ENCODE measurements around the gene PDSS1. TPM values are rescaled to one million over a fixed set of nuclear protein-coding genes. Genes with fewer than 3 reads are reported as not detected.
"Not testable (repeated sequence)": the region's sequence is repeated elsewhere in the genome, so short reads cannot be mapped to it uniquely, and the experiment has no call there.

PDSS1 gene
- 20.4 and 20.8 TPM in 2 replicates for total RNA-seq

GRCh38 chr10:26697163-26697921 lies at the start of gene PDSS1:
TSS of gene PDSS1 (plus strand) at chr10:26697701. CDS start at chr10:26697712, 11 bp downstream.
- intact Hi-C loops (cut with micrococcal nuclease), result loop anchor here (1.0 to 10.0 kb wide), 4 partner anchors 164 to 545 kb away; partner anchors contain the start of genes ACBD5, MASTL and YME1L1

GRCh38 chr10:26648245-26648636 lies 49.3 kb upstream of the PDSS1 start:
- intact Hi-C loops (cut with micrococcal nuclease), result not testable (repeated sequence)

GRCh38 chr10:26650406-26650805 lies 47.1 kb upstream of the PDSS1 start:
- intact Hi-C loops (cut with micrococcal nuclease), result no loop called here

- intact Hi-C loops (cut with micrococcal nuclease), result not testable (repeated sequence)
Observed at GRCh38 chr10:26651476-26651875, 46.0 kb upstream of the PDSS1 start.

GRCh38 chr10:26653004-26653403 lies 44.5 kb upstream of the PDSS1 start:
- intact Hi-C loops (cut with micrococcal nuclease), result no loop called here

- intact Hi-C loops (cut with micrococcal nuclease), result no loop called here
Observed at GRCh38 chr10:26655746-26656145, 41.8 kb upstream of the PDSS1 start.

- intact Hi-C loops (cut with micrococcal nuclease), result no loop called here
Observed at GRCh38 chr10:26662864-26663263, 34.6 kb upstream of the PDSS1 start.

GRCh38 chr10:26665080-26666048 lies 32.1 kb upstream of the PDSS1 start:
- intact Hi-C loops (cut with micrococcal nuclease), result no loop called here

GRCh38 chr10:26675873-26676257 lies 21.6 kb upstream of the PDSS1 start:
- intact Hi-C loops (cut with micrococcal nuclease), result no loop called here

GRCh38 chr10:26679588-26679987 lies 17.9 kb upstream of the PDSS1 start:
- intact Hi-C loops (cut with micrococcal nuclease), result no loop called here

GRCh38 chr10:26681076-26681475 lies 16.4 kb upstream of the PDSS1 start:
- intact Hi-C loops (cut with micrococcal nuclease), result loop anchor here (5.0 kb wide), 2 partner anchors 201 to 344 kb away; no protein-coding TSS in a partner anchor

GRCh38 chr10:26681971-26682370 lies 15.5 kb upstream of the PDSS1 start:
- intact Hi-C loops (cut with micrococcal nuclease), result loop anchor here (5.0 kb wide), 2 partner anchors 200 to 345 kb away; no protein-coding TSS in a partner anchor

GRCh38 chr10:26682931-26683330 lies 14.6 kb upstream of the PDSS1 start:
- intact Hi-C loops (cut with micrococcal nuclease), result loop anchor here (5.0 kb wide), 2 partner anchors 199 to 346 kb away; no protein-coding TSS in a partner anchor

GRCh38 chr10:26684667-26685264 lies 12.7 kb upstream of the PDSS1 start:
- intact Hi-C loops (cut with micrococcal nuclease), result loop anchor here (5.0 kb wide), 2 partner anchors 198 to 347 kb away; no protein-coding TSS in a partner anchor

GRCh38 chr10:26685441-26685840 lies 12.1 kb upstream of the PDSS1 start:
- intact Hi-C loops (cut with micrococcal nuclease), result no loop called here

- intact Hi-C loops (cut with micrococcal nuclease), result no loop called here
Observed at GRCh38 chr10:26689399-26689798, 8.1 kb upstream of the PDSS1 start.

GRCh38 chr10:26690731-26691475 lies 6.6 kb upstream of the PDSS1 start:
- intact Hi-C loops (cut with micrococcal nuclease), result loop anchor here (10.0 kb wide), 1 partner anchor 246 kb away; no protein-coding TSS in a partner anchor

GRCh38 chr10:26694536-26694935 lies 3.0 kb upstream of the PDSS1 start:
- intact Hi-C loops (cut with micrococcal nuclease), result loop anchor here (10.0 kb wide), 1 partner anchor 250 kb away; no protein-coding TSS in a partner anchor

GRCh38 chr10:26696786-26697162 lies 727 bp upstream of the PDSS1 start:
- intact Hi-C loops (cut with micrococcal nuclease), result loop anchor here (1.0 to 10.0 kb wide), 4 partner anchors 165 to 546 kb away; partner anchors contain the start of genes ACBD5, MASTL and YME1L1

GRCh38 chr10:26697922-26698608 lies 564 bp downstream of the PDSS1 start:
- intact Hi-C loops (cut with micrococcal nuclease), result loop anchor here (1.0 to 10.0 kb wide), 4 partner anchors 163 to 544 kb away; partner anchors contain the start of genes ACBD5, MASTL and YME1L1
